HG02981 (cell line): ENCODE measurements around the gene FRMD4B.
A peak's percentile ranks its signal among the peaks of the same experiment; 100 is the strongest.

Experiments
- ATAC-seq: cut with Tn5 transposase; IDR thresholded peaks from one replicate; pipeline ENCODE4 v1.9.1; 2021; ENCODE audit warnings: mild to moderate bottlenecking, moderate library complexity; ENCODE audit not compliant: unreplicated experiment

The FRMD4B gene

DNA sequence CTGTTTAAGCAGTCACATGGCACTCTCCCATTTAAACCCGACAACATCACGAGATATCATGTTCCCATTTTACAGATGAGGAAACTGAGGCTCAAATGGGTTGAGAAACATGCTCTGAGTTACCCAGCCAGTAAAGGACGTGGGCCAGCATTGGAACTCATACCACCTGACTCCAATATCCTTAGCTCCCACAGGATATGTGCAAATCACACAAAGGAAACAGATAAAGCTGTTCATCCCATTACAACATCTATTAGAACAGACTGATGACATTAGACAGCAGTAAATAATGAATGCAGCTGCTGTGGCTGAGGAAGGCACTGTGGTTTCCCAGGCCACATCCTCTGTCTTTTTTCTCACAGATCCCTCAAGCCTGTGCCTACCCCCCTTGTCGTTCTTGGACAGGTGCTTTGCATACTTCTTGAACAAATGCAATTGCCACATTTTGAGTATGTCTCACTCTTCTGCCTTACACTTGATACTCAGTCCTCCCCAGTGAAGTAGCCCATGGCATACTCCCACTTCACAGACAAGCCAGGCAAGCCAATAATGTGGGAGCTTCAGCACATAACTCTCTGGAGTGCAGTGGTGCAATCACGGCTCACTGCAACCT lies 17.7 kb downstream of the FRMD4B start:
- peak; percentile 99 for ATAC-seq

GRCh38 chr3:69367586-69367985 lies 18.3 kb downstream of the FRMD4B start:
- no peak for ATAC-seq

DNA sequence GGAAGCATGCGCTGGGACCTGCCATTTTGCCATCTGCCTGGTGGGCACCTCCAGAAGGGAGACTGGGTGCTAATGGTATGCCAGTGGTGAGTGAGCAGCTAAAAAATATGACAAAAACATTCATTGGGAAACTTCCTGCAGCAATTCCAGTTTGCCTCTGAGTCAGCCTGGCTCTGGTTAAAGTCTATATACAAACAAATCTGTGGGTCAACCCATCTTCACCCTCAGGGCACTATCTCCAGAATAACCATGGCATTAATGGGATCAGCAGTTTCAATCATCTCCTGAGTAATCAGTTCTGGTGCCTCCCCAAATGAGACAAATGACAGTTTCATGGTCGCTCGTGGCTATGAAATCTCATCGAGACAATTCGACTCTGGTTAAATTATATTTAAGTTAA lies 21.5 kb downstream of the FRMD4B start:
- no peak for ATAC-seq

DNA sequence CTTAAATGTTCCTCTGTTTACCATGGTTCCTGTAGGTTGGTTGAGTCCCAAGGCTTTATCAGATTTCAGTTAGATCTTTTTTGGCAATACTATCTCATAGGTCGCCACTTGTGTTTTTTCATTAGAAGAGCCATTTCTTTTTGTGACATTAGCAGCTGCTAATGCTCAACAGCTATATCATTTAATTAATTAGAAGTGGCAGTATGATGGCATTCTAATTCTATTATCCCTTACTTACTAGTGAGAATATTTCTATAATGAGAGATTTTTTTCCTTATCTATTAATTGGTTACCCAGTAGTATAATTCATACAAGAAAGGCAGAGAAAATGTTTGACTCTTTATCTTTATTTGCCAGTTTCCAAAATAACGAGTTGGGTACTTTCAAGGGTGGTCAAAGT lies 25.2 kb downstream of the FRMD4B start:
- ATAC-seq: no peak

DNA sequence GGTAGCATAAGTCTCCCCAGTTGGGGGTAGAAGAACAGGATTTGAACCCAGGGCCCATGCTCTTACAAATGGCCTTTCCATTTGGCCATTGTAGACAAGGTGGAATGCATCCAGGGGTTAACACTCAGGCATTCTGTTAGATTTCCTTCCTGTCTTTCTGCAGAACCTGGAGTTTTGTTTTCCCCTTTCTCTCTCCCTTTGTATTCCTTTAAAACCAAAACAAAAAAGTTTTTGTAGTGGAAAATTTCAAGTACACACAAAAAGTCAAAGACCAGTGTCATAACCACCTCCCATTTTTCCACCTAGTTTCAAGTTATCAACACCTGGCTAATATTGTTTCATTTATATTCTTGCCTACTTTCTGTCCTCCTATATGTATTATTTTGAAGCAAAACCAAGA lies 26.0 kb downstream of the FRMD4B start:
- no peak for ATAC-seq

- ATAC-seq: no peak
Observed at GRCh38 chr3:69359339-69359893, 26.5 kb downstream of the FRMD4B start.

DNA sequence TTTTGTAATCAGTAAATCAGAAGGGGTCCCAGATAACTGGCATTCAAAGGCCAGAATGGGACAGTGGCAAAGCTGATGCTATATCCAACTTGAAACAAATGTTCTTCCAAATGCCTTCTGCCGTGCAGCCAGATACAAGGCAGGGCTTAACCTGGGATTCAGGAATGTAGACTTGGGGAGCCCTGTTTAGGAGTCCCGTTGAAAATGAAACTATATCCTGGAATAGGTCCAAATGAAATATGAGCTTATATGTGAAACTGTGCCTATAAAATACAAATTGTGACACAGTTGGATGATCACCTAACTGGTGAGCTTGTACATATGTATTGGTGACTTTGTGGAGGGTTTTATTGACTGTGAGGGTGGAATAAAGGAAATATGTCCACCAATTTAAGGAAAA lies 28.7 kb downstream of the FRMD4B start:
- no peak for ATAC-seq

DNA sequence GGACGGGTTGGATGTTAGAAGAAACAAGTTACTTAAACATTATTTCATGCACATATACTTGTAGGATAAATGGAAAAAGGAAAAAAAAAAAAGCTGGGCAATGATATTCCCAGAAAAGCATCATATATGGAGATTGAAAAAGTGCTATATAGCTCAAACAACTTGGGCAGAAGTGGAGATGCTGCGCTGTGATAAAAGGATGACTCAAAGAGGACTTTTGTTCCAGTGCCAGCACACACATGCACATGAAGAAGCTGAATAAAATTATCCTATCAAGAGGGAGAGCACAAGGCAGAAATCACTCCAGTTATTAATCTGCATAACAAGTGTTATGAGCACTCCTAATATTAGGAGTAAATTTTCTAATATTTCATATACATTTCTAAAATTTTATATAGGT lies 30.9 kb downstream of the FRMD4B start:
- no peak for ATAC-seq

- ATAC-seq: no peak
Observed at GRCh38 chr3:69353503-69353902, 32.4 kb downstream of the FRMD4B start.

- no peak for ATAC-seq
Observed at GRCh38 chr3:69353088-69353478, 32.8 kb downstream of the FRMD4B start.

DNA sequence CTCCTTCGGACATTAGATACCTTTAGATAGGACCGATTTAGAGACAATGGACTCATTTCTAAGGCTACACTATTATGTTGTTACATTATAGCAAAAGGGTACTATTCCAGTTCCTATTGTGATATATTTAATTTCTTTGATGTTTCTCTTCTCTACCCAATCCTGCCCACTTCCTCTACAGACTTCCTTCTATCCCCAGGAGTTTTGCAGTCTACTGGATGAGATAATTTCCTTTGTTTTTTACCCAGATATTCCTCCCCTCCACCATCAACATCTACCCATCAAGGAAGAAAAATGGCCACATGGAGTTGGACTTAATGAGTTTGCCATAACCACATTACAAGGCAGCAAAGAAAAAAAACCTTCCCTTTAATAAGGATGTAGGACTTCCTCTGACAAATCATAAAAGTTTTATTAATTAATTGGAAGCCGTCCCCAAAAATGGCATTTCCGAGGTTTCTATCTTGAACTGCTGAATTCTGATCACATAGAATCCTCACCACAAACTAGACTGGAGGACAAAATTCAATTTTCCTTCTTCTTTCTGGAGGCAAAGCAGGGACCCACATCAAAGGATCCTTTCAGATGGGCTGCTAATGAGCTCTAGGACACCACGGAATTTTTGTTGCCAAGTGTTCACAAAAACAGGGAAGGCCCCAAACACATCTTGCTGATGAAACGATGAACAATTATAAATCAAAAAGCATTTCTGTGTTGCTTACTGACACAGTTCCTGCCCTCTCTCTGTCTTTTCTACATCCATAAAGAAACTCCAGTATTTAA lies 33.4 kb downstream of the FRMD4B start:
- ATAC-seq: no peak

- no peak for ATAC-seq
Observed at GRCh38 chr3:69343875-69344274, 42.0 kb downstream of the FRMD4B start.

DNA sequence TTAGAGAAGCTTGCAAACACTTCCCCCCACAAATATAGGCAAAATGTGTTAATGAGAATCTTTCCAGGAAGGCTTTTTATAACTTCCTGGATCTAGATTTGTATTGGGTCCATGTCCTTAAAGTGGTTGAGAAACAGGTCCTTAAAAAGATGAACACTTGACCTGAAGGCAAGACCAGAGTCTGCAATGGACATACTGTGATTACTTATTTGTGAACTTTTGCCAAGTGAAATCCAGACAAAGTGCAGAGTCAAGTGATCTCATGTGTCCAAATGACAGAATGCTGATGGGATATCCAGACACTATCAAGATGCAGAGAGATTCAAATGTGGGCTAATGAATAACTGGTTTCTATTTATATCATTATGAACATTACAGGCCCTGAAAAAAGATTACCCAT lies 43.8 kb downstream of the FRMD4B start:
- no peak for ATAC-seq

- ATAC-seq: no peak
Observed at GRCh38 chr3:69339760-69340159, 46.1 kb downstream of the FRMD4B start.

DNA sequence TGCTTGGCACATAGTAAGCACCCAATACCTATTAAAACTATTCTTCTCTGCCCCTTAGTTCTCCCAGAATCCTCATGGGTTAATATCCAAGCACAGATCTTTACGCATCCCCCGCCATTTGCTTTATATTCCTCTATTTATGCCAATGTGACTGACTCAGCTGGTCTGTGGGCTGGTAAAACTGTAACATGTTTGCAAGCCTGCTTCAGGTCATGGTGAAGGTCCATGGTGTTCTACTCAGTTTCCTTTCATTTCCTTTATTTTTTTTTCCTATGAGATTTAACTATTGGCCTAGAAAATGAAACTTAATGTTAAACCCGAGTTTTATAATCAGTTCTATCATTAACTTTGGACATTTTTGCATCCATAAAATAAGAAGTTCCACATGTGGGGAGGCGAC lies 47.0 kb downstream of the FRMD4B start:
- no peak for ATAC-seq

GRCh38 chr3:69332934-69333333 lies 53.0 kb downstream of the FRMD4B start:
- no peak for ATAC-seq

- no peak for ATAC-seq
Observed at GRCh38 chr3:69330891-69331400, 54.9 kb downstream of the FRMD4B start.

DNA sequence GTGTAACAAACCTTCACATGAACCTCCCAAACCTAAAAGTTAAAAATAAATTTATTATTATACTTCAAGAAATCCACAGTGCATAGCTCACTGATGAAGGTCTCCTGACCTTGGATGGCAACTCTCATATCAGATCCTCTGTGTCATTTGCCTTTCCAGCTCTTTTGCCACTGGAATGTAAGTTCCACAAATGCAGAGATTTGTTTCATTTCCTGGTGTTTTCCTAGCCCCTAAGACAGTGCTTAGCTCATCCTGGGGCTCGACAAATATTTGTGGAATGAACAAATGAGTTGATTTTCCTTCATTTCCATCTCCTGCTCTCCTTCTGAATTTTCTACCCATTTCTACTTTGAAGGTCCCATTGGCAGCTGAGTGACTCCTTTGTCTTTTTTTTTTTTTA lies 56.0 kb downstream of the FRMD4B start:
- ATAC-seq: no peak

DNA sequence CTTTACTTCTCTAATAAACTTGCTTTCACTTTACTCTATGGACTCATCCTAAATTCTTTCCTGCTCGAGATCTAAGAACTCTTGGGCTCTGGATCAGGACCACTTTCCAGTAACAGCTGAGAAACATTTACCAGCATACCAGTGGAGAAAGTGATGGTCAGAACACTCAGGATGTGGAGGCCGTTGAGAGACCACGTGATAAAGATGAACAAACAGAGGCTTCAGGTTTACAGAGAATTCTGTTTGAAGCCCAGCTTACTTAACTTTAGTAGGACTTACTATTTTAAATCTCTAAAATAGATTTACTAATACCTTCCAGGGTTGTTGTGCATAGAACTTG lies 57.0 kb downstream of the FRMD4B start:
- ATAC-seq: no peak

GRCh38 chr3:69328103-69328962 lies 57.6 kb downstream of the FRMD4B start:
- no peak for ATAC-seq

DNA sequence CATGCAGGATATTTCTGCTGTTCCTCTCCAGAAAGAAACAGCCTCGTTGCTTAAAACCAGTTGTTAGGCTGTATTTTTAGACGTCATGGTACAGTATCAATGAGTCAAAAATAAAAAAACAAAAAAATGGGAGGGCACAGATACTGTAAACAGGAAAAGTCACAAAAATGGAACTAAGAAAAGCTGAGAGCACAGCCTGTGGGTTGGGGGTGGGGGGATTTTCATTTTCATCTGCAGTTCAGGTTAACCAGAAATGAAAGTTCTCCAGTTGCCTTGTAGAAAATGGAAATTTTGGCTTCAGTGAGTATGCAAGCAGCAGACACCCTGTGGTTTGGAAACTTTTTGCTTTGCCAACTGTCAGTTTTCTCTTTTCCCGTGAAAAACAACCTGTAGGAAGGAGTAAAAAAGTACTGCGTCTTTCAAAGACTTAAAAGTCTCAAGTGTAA lies 59.0 kb downstream of the FRMD4B start:
- peak; percentile 83 for ATAC-seq
